ENCODE results near the gene RALGAPA1. TPM values are rescaled to one million over a fixed set of nuclear protein-coding genes. Genes with fewer than 3 reads are reported as not detected.
"Not testable (repeated sequence)": the region's sequence is repeated elsewhere in the genome, so short reads cannot be mapped to it uniquely, and the experiment has no call there.

The RALGAPA1 gene
- total RNA-seq (100 to 1,000 TPM; 102 to 189 TPM), polyA plus RNA-seq (ENCODE audit: insufficient read length in 2 of 2) (10 to 100 TPM; 64.9 to 69.9 TPM)
- long read RNA-seq, donor 1, partial matches to known transcripts, result 9 of 9 reads
- long read RNA-seq, donor 1, other reads (novel, unspliced or antisense), result 0 of 9 reads
- long read RNA-seq, donor 2, full-length matches to known transcripts, result 1 of 1 reads
- long read RNA-seq, donor 2, partial matches to known transcripts, result 0 of 1 reads
- long read RNA-seq, donor 2, other reads (novel, unspliced or antisense), result 0 of 1 reads
- long read RNA-seq, donor 3, result 0 reads
- long read RNA-seq, donor 4, partial matches to known transcripts, result 0 of 2 reads
- long read RNA-seq, donor 4, other reads (novel, unspliced or antisense), result 0 of 2 reads

DNA sequence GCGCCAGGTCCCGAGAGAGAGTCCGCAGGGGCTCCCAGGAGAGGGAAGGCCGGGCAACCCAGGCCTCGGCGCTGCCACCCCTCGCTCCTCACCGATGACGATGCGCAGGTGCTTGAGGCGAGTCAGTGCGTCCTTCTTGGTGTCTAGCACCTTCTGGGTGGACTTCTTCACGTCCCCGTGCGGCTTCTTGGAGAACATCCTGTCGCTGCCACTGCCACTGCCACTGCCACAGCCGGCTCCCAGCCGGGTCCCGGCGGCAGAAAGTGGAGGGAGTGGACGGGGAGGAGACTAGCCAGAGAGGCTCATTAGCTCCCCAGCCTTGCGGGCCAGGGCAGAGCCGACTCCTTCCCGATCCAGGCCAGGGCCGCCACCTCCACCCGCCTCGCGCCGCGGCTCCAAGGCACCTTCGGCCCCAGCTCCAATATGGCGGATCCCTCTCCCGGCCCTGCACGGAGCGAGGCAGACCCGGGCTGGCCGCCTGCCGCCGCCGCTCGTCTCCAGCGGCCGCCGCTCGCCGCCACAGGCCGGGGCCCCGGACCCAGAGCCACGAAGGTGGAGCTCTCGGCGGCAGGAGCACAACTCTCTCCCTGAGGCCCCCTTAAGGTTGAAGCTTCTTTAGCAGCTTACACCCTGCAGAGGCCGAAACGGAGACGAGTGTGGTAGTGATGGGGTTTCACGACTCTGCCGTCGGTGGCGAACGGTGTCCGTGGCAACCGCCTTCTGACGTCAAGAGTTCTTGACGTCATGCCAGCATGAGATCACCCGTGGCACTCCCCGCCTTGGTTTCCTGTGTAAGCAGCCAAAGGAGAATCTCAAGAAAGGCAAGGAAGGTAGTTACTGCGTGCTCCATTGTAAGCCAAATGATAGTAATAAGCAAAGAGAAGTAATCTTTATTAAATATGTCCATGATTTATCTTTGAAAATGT is at the start of gene RALGAPA1:
RALGAPA1 (minus strand) TSS at position 658 of the 926 bp plus-strand sequence; CDS start at position 198, 460 bp downstream.
- not testable (repeated sequence) for H3K4me1 ChIP-seq (ENCODE audit: control insufficient read depth, insufficient read depth, low read length); H3K9me3 ChIP-seq (ENCODE audit: control insufficient read depth, insufficient read depth, low read length); H3K27me3 ChIP-seq (ENCODE audit: control insufficient read depth, insufficient read depth, low read length); H3K36me3 ChIP-seq (ENCODE audit: control insufficient read depth, insufficient read depth, low read length)
- peak within 1 kb of the TSS; percentile 78 for H3K4me3 ChIP-seq (ENCODE audit: low read depth, low read length)
- peak; percentile 84 to 98 (median 89) for DNase-seq (ENCODE audit: low read depth in 4 of 6, low spot score in 6 of 6)
- WGBS (ENCODE audit: insufficient coverage), result 0% methylated on average over 57 of the region's 66 CpGs
- H3K27ac ChIP-seq (ENCODE audit: low read depth, low read length), result peak within 1 kb of the TSS; percentile 94

DNA sequence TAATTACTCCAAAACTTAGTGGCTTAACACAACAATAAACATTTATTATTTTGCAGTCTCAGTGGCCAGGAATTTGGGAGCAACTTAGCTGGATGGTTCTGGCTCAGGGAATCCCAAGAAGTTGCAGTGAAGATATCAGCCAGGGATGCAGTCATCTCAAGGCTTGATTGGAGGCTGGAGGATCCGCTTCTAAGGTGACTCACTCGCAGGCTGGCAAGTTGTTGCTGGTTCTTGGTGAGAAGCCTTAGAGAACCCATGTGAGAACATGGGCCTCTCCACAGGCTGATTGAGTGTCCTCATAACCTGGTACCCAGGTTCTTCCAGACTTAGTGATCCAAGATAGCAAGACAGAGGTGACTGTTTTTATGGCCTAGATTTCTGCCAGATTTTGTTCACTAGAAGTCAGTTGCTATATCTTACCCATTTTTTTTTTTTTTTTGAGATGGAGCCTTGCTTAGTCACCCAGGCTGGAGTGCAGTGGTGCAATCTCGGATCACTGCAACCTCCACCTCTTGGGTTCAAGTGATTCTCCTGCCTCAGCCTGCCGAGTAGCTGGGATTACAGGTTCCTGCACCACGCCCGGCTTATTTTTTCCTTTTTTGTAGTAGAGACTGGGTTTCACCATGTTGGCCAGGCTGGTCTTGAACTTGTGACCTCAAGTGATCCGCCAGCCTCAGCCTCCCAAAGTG is 49.6 kb upstream of the RALGAPA1 start:
- Histone ChIP-seq H3K9me3 (ENCODE audit: control insufficient read depth, insufficient read depth, low read length) (no peaks in the 10 kb centered on the region), H3K4me3 (ENCODE audit: low read depth, low read length) (no peak overlapping the region), H3K36me3 (ENCODE audit: control insufficient read depth, insufficient read depth, low read length) (peaks cover 7% of the 10 kb centered on the region), H3K4me1 (ENCODE audit: control insufficient read depth, insufficient read depth, low read length) (no peaks in the 10 kb centered on the region), H3K27me3 (ENCODE audit: control insufficient read depth, insufficient read depth, low read length) (no peaks in the 10 kb centered on the region), H3K27ac (ENCODE audit: low read depth, low read length) (no peak overlapping the region)
- WGBS (ENCODE audit: insufficient coverage), result 100% methylated on average over 4 of the region's 7 CpGs
- no peak for DNase-seq (ENCODE audit: low read depth in 4 of 6, low spot score in 6 of 6)

DNA sequence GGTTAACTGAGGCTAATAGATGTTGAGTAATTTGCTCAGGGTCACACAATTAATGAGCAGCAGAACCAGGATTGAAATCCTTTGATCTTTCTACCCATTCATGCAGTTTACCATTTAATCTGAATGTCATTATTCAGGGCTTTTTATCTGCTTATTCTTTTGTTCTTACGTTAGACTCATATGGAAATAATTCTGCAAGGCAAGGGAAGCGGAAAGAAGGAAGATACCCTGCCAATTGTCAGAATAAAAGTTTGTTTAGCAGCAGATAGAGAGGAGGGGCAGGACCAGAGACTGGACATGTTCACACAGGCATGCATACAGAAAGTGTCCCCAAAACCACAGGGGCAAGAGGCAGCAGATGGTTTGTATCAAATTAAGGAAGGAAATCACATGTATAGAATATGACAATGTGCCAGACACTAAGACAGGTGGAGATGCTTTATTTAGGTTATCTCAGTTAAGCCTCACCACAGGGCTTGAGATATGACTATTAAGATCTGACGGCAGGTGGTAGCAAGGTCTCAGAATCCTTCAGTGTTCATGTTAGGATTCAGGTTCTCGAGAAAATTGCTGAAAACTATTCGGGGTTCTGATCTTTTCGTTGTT is 46.9 kb upstream of the RALGAPA1 start:
- Histone ChIP-seq H3K36me3 (ENCODE audit: control insufficient read depth, insufficient read depth, low read length) (peaks cover 10% of the 10 kb centered on the region), H3K4me3 (ENCODE audit: low read depth, low read length) (no peak overlapping the region), H3K4me1 (ENCODE audit: control insufficient read depth, insufficient read depth, low read length) (no peaks in the 10 kb centered on the region), H3K9me3 (ENCODE audit: control insufficient read depth, insufficient read depth, low read length) (peaks cover 3% of the 10 kb centered on the region), H3K27me3 (ENCODE audit: control insufficient read depth, insufficient read depth, low read length) (no peaks in the 10 kb centered on the region), H3K27ac (ENCODE audit: low read depth, low read length) (no peak overlapping the region)
- WGBS (ENCODE audit: insufficient coverage), result 45% methylated on average over 2 of the region's 6 CpGs
- DNase-seq (ENCODE audit: low read depth in 4 of 6, low spot score in 6 of 6), result no peak

DNA sequence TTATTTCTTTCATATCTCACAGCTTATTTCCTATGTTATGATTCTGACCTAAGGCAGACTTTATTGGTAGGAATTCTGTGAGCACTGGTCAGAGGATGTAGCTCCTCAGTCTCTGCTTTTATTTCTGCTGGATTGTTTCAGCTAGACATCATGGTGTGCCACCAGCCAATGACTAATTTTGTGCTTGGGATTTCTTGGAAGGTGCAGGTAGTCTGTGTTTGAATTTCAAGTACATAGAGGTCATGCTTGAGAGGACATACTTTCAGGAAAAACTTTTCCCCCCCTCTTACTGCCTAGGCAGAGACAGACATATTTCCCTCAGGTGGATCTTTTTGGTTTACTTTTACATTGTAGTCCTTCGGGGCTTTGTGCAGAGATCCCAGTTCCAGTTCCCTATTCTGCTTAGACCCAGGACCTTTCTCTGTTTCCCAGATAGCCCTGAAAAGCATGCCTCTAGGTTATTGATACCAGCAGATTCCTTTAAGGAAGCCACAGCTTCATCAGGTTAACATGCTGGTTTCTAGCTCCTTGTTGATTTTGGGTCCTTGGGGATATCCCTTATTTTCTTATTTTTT is 45.7 kb upstream of the RALGAPA1 start:
- Histone ChIP-seq H3K27me3 (ENCODE audit: control insufficient read depth, insufficient read depth, low read length) (no peaks in the 10 kb centered on the region), H3K9me3 (ENCODE audit: control insufficient read depth, insufficient read depth, low read length) (peaks cover 3% of the 10 kb centered on the region), H3K36me3 (ENCODE audit: control insufficient read depth, insufficient read depth, low read length) (peaks cover 10% of the 10 kb centered on the region), H3K4me3 (ENCODE audit: low read depth, low read length) (no peak overlapping the region), H3K4me1 (ENCODE audit: control insufficient read depth, insufficient read depth, low read length) (no peaks in the 10 kb centered on the region), H3K27ac (ENCODE audit: low read depth, low read length) (no peak overlapping the region)
- 83% methylated on average over 1 of the region's 1 CpG for WGBS (ENCODE audit: insufficient coverage)
- DNase-seq (ENCODE audit: low read depth in 4 of 6, low spot score in 6 of 6), result no peak

DNA sequence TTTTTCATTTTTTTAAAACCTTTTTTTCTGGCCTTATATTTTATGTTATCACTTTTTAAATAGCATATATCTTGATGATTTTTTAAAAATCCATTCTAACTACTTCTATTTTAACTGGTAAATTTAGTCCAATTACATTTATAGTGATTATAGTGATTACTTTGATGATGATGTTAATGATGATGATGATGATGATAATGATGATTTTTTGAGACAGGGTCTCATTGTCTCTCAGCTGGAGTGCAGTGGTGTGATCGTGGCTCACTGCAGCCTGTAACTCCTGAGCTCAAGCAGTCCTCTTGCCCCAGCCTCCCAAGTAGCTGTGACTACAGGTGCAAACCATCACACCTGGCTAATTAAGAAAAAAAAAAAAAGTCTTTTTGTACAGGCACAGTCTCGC is 44.1 kb upstream of the RALGAPA1 start:
- Histone ChIP-seq H3K36me3 (ENCODE audit: control insufficient read depth, insufficient read depth, low read length) (peaks cover 2% of the 10 kb centered on the region), H3K4me1 (ENCODE audit: control insufficient read depth, insufficient read depth, low read length) (no peaks in the 10 kb centered on the region), H3K27me3 (ENCODE audit: control insufficient read depth, insufficient read depth, low read length) (no peaks in the 10 kb centered on the region), H3K27ac (ENCODE audit: low read depth, low read length) (no peak overlapping the region), H3K9me3 (ENCODE audit: control insufficient read depth, insufficient read depth, low read length) (peaks cover 3% of the 10 kb centered on the region), H3K4me3 (ENCODE audit: low read depth, low read length) (no peak overlapping the region)
- no peak for DNase-seq (ENCODE audit: low read depth in 4 of 6, low spot score in 6 of 6)
- 82% methylated on average over 1 of the region's 2 CpGs for WGBS (ENCODE audit: insufficient coverage)

DNA sequence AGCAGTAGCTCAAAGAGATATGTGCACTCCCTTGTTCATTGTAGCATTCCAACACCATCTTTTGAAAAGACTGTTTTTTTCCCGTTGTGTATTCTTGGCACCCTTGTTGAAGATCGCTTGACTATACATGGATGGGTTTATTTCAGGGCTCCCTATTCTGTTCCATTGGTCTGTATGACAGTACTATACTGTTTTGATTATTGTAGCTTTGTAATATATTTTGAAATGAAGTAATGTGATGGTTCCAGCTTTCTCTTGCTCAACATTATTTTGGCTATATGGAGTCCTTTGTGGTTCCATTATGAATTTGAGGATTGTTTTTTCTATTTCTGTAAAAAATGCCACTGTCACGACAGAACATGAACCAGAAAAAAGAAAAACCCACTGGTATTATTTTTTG is 42.7 kb upstream of the RALGAPA1 start:
- Histone ChIP-seq H3K9me3 (ENCODE audit: control insufficient read depth, insufficient read depth, low read length) (peaks cover 3% of the 10 kb centered on the region), H3K27ac (ENCODE audit: low read depth, low read length) (no peak overlapping the region), H3K36me3 (ENCODE audit: control insufficient read depth, insufficient read depth, low read length) (peaks cover 7% of the 10 kb centered on the region), H3K4me3 (ENCODE audit: low read depth, low read length) (no peak overlapping the region), H3K27me3 (ENCODE audit: control insufficient read depth, insufficient read depth, low read length) (no peaks in the 10 kb centered on the region), H3K4me1 (ENCODE audit: control insufficient read depth, insufficient read depth, low read length) (no peaks in the 10 kb centered on the region)
- no CpG with 5 or more reads among the region's 3 CpGs for WGBS (ENCODE audit: insufficient coverage)
- DNase-seq (ENCODE audit: low read depth in 4 of 6, low spot score in 6 of 6), result no peak

DNA sequence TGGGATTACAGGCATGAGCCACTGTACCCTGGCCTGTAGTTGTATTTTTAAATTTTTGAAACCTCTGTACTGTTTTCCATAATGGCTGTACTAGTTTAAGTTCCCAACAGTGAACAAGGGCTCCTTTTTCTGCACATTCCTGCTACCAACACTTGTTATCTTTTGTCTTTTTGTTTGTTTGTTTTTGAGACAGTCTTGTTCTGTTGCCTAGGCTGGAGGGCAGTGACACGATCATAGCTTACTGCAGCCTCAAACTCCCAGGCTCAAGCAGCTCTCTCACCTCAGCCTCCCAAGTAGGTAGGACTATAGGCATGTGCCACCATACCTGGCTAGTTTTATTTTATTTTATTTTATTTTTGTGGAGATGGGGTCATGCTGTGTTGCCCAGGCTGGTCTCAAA is 40.0 kb upstream of the RALGAPA1 start:
- DNase-seq (ENCODE audit: low read depth in 4 of 6, low spot score in 6 of 6), result no peak
- Histone ChIP-seq H3K27ac (ENCODE audit: low read depth, low read length) (no peak overlapping the region), H3K4me1 (ENCODE audit: control insufficient read depth, insufficient read depth, low read length) (no peaks in the 10 kb centered on the region), H3K4me3 (ENCODE audit: low read depth, low read length) (no peak overlapping the region), H3K36me3 (ENCODE audit: control insufficient read depth, insufficient read depth, low read length) (peaks cover 10% of the 10 kb centered on the region), H3K27me3 (ENCODE audit: control insufficient read depth, insufficient read depth, low read length) (no peaks in the 10 kb centered on the region), H3K9me3 (ENCODE audit: control insufficient read depth, insufficient read depth, low read length) (peaks cover 3% of the 10 kb centered on the region)
- no CpG with 5 or more reads among the region's 1 CpG for WGBS (ENCODE audit: insufficient coverage)

DNA sequence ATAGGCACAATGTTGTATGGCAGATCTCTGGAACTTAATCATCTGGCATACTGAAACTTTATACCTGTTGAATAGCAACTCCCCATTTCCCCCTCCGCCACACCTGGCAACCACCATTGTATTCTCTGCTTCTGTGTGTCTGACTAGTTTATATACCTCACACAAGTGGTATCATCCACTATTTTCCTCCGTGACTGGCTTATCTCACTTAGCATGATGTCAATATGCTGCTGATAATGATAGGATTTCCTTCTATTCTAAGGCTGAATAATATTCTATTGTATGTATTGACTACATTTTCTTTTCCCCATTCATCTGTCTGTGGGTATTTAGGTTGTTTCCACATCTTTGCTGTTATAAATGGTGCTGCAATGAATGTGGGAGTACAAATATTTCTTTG is 38.5 kb upstream of the RALGAPA1 start:
- Histone ChIP-seq H3K4me3 (ENCODE audit: low read depth, low read length) (no peak overlapping the region), H3K4me1 (ENCODE audit: control insufficient read depth, insufficient read depth, low read length) (no peaks in the 10 kb centered on the region), H3K36me3 (ENCODE audit: control insufficient read depth, insufficient read depth, low read length) (peaks cover 12% of the 10 kb centered on the region), H3K9me3 (ENCODE audit: control insufficient read depth, insufficient read depth, low read length) (peaks cover 3% of the 10 kb centered on the region), H3K27ac (ENCODE audit: low read depth, low read length) (no peak overlapping the region), H3K27me3 (ENCODE audit: control insufficient read depth, insufficient read depth, low read length) (no peaks in the 10 kb centered on the region)
- DNase-seq (ENCODE audit: low read depth in 4 of 6, low spot score in 6 of 6), result no peak
- WGBS (ENCODE audit: insufficient coverage), result no CpG with 5 or more reads among the region's 2 CpGs

DNA sequence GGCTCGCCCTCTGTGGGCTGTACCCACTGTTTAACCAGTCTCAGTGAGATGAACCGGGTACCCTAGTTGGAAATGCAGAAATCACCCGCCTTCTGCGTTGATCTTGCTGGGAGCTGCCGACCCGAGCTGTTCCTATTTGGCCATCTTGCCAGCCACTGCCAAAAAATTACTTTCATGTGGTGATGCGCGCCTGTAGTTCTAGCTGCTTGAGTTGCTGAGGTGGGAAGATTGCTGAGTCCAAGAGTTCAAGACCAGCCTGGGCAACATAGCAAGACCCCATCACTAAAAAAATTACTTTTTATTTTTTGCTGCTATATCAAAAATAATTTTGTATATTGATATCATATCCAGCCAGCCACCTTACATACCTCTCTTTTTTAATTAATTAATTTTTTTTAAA is 35.4 kb upstream of the RALGAPA1 start:
- 100% methylated on average over 6 of the region's 8 CpGs for WGBS (ENCODE audit: insufficient coverage)
- Histone ChIP-seq H3K27ac (ENCODE audit: low read depth, low read length) (no peak overlapping the region), H3K4me3 (ENCODE audit: low read depth, low read length) (no peak overlapping the region), H3K36me3 (ENCODE audit: control insufficient read depth, insufficient read depth, low read length) (peaks cover 14% of the 10 kb centered on the region), H3K9me3 (ENCODE audit: control insufficient read depth, insufficient read depth, low read length) (peaks cover 2% of the 10 kb centered on the region), H3K27me3 (ENCODE audit: control insufficient read depth, insufficient read depth, low read length) (no peaks in the 10 kb centered on the region), H3K4me1 (ENCODE audit: control insufficient read depth, insufficient read depth, low read length) (no peaks in the 10 kb centered on the region)
- no peak for DNase-seq (ENCODE audit: low read depth in 4 of 6, low spot score in 6 of 6)
